MM.1S (cell line): ENCODE results near the gene PIK3IP1.

Experiments
- DNase-seq: peaks from one replicate; pipeline ENCODE4 v3.0.0-alpha.2; 2015
- H2AFZ ChIP-seq: fragments of 300-600 bp; sonication (generic); 2 replicates; pipeline ENCODE4 v1.6.0; 2016; ENCODE audit warnings: antibody characterized with exemption, low read length
- H3F3A ChIP-seq: fragments of 300-600 bp; sonication (generic); 2 replicates; pipeline ENCODE4 v1.6.1; 2016; ENCODE audit warnings: mild to moderate bottlenecking, antibody characterized with exemption, low read length, moderate library complexity, mixed read lengths; ENCODE audit not compliant: insufficient read depth
- H3K27ac ChIP-seq: fragments of 300-600 bp; sonication (generic); 2 replicates; pipeline ENCODE4 v1.5.1; 2016; ENCODE audit warnings: mild to moderate bottlenecking, low read length
- H3K27me3 ChIP-seq: fragments of 300-600 bp; sonication (generic); replicated peaks from 2 replicates; pipeline ENCODE4 v1.6.0; 2016; ENCODE audit warnings: low read length; ENCODE audit not compliant: insufficient read depth
- H3K36me3 ChIP-seq: fragments of 300-600 bp; sonication (generic); replicated peaks from 2 replicates; pipeline ENCODE4 v1.6.1; 2016; ENCODE audit warnings: mild to moderate bottlenecking, low read length, mixed read lengths; ENCODE audit not compliant: insufficient read depth
- H3K4me1 ChIP-seq: fragments of 300-600 bp; sonication (generic); 2 replicates; pipeline ENCODE4 v1.6.1; 2016; ENCODE audit warnings: low read length, mixed read lengths
- H3K4me2 ChIP-seq: fragments of 300-600 bp; sonication (generic); 2 replicates; pipeline ENCODE4 v1.6.0; 2016; ENCODE audit warnings: low read depth, low read length
- H3K4me3 ChIP-seq: fragments of 300-600 bp; sonication (generic); 2 replicates; pipeline ENCODE4 v1.5.1; 2016; ENCODE audit warnings: low read length, mixed read lengths
- H3K79me2 ChIP-seq: fragments of 300-600 bp; sonication (generic); 2 replicates; pipeline ENCODE4 v1.6.1; 2016; ENCODE audit warnings: mixed run types, low read length, mixed read lengths
- H3K9ac ChIP-seq: fragments of 300-600 bp; sonication (generic); 2 replicates; pipeline ENCODE4 v1.6.1; 2016; ENCODE audit warnings: low read length, mixed read lengths
- H3K9me2 ChIP-seq: fragments of 300-600 bp; sonication (generic); replicated peaks from 2 replicates; pipeline ENCODE4 v1.6.1; 2016; ENCODE audit warnings: mild to moderate bottlenecking, low read length, mixed read lengths; ENCODE audit not compliant: insufficient read depth
- H3K9me3 ChIP-seq: fragments of 300-600 bp; sonication (generic); replicated peaks from 2 replicates; pipeline ENCODE4 v1.6.1; 2016; ENCODE audit warnings: mild to moderate bottlenecking, low read length, mixed read lengths; ENCODE audit not compliant: insufficient read depth
- H4K20me1 ChIP-seq: fragments of 300-600 bp; sonication (generic); 2 replicates; pipeline ENCODE4 v1.6.1; 2016; ENCODE audit warnings: mild to moderate bottlenecking, low read length, moderate library complexity, mixed read lengths; ENCODE audit not compliant: insufficient read depth
- EZH2 ChIP-seq: fragments of 300-600 bp; sonication (generic); optimal IDR thresholded peaks from 2 replicates; pipeline ENCODE3; 2017; ENCODE audit warnings: low read depth, mild to moderate bottlenecking, antibody characterized with exemption, low read length, mixed read lengths
- EZH2phosphoT487 ChIP-seq: fragments of 300-600 bp; sonication (generic); IDR thresholded peaks from 2 replicates; pipeline ENCODE4 v1.6.1; 2018; ENCODE audit warnings: antibody characterized with exemption, low read length
- TF ChIP-seq, protein P1 (sequence below): fragments of 300-600 bp; sonication (generic); IDR thresholded peaks from 2 replicates; pipeline ENCODE4 v1.5.1; 2016; ENCODE audit warnings: antibody characterized with exemption, low read length, mixed read lengths

PIK3IP1 gene

DNA sequence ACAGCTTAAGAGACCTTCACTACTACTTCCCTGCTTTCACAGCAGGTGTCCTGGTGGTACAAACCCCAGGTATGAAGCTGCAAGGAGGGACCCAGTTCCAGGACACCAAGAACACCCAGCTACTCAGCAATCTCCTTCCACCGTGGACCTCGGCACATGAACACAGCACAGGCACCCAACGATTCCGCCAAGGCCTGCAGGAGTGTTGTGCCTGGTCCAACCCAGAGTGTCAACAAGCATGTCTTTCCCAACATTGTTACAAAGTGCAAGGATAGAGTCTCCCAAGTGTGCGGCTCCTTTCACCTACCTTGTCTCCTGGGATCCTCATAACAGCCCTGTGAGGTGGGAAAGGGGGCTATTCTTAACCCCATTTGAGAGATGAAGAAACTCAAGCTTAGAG is 42.0 kb upstream of the PIK3IP1 start:
- no peaks in the 10 kb centered on the region for H3K4me1 ChIP-seq
- H3K27ac ChIP-seq = no peak overlapping the region
- no peak overlapping the region for H3K9ac ChIP-seq
- DNase-seq = no peak
- H3K4me3 ChIP-seq = no peak overlapping the region
- no peaks in the 10 kb centered on the region for H3K9me2 ChIP-seq
- TF ChIP-seq EZH2phosphoT487 (no peak), EZH2 (no peak)
- TF ChIP-seq, protein P1, sequence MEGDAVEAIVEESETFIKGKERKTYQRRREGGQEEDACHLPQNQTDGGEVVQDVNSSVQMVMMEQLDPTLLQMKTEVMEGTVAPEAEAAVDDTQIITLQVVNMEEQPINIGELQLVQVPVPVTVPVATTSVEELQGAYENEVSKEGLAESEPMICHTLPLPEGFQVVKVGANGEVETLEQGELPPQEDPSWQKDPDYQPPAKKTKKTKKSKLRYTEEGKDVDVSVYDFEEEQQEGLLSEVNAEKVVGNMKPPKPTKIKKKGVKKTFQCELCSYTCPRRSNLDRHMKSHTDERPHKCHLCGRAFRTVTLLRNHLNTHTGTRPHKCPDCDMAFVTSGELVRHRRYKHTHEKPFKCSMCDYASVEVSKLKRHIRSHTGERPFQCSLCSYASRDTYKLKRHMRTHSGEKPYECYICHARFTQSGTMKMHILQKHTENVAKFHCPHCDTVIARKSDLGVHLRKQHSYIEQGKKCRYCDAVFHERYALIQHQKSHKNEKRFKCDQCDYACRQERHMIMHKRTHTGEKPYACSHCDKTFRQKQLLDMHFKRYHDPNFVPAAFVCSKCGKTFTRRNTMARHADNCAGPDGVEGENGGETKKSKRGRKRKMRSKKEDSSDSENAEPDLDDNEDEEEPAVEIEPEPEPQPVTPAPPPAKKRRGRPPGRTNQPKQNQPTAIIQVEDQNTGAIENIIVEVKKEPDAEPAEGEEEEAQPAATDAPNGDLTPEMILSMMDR = no peak
- H3F3A ChIP-seq = no peaks in the 10 kb centered on the region
- H2AFZ ChIP-seq = no peak overlapping the region
- no peaks in the 10 kb centered on the region for H3K9me3 ChIP-seq
- H3K79me2 ChIP-seq = no peaks in the 10 kb centered on the region
- H3K4me2 ChIP-seq = no peak overlapping the region
- H3K36me3 ChIP-seq = no peaks in the 10 kb centered on the region; the same call in 1 of the 2 replicates
- no peaks in the 10 kb centered on the region for H3K27me3 ChIP-seq
- no peaks in the 10 kb centered on the region for H4K20me1 ChIP-seq

DNA sequence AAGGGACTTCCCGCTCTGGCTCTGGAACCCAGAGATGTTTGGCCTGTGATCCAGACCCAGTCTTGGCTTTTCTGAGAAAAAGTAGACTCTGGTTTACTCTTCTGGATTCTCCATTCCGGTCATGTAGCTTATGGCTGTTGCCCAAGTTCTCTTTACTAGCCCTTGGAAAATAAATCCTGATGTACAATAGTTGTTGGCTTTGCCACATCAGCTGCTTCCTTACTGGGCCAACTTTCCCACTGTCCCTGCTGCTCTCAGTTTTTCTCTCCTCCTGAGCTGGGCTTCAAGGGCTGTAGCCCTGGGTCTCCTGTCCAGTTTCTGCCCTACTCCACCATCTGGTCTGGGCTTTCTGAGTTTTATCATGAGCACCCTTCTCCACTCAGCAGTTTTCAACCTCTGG is 41.4 kb upstream of the PIK3IP1 start:
- H3K9ac ChIP-seq = no peak overlapping the region
- no peak overlapping the region for H3K4me3 ChIP-seq
- H4K20me1 ChIP-seq = no peaks in the 10 kb centered on the region
- no peaks in the 10 kb centered on the region for H3K79me2 ChIP-seq
- TF ChIP-seq EZH2 (no peak), EZH2phosphoT487 (no peak)
- TF ChIP-seq, protein P1 = no peak
- H3K27ac ChIP-seq = no peak overlapping the region
- H3K27me3 ChIP-seq = no peaks in the 10 kb centered on the region
- no peak for DNase-seq
- H3K4me1 ChIP-seq = no peaks in the 10 kb centered on the region
- H3K36me3 ChIP-seq = no peaks in the 10 kb centered on the region; the same call in 1 of the 2 replicates
- H3K9me3 ChIP-seq = no peaks in the 10 kb centered on the region
- no peak overlapping the region for H2AFZ ChIP-seq
- no peaks in the 10 kb centered on the region for H3F3A ChIP-seq
- H3K4me2 ChIP-seq = no peak overlapping the region
- H3K9me2 ChIP-seq = no peaks in the 10 kb centered on the region

DNA sequence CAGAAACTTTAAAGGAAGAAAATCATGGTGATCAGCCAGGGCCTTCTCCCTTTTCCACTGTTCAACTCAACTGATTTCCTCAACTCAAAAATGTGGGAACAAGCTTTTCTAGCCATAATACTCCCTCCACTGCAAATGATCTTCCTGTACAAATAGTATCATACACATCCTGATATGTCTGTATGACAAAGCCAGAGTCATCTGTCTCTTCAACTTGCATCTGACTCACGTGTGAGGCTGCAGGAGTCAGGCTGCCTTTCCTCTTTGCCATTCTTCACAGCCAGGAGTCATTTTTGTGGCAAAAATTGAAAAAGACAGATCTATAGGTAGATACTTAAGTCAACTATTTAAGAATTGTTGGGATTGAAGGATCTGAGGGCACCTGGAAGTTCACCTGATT is 40.6 kb upstream of the PIK3IP1 start:
- no peaks in the 10 kb centered on the region for H3K79me2 ChIP-seq
- no peaks in the 10 kb centered on the region for H3K27me3 ChIP-seq
- no peak for DNase-seq
- H3K27ac ChIP-seq = no peak overlapping the region
- no peak overlapping the region for H2AFZ ChIP-seq
- no peaks in the 10 kb centered on the region for H3K9me3 ChIP-seq
- TF ChIP-seq EZH2 (no peak), EZH2phosphoT487 (no peak)
- TF ChIP-seq, protein P1 = no peak
- no peak overlapping the region for H3K4me2 ChIP-seq
- no peaks in the 10 kb centered on the region for H3K4me1 ChIP-seq
- no peak overlapping the region for H3K9ac ChIP-seq
- no peaks in the 10 kb centered on the region; the same call in 1 of the 2 replicates for H3K36me3 ChIP-seq
- H3K9me2 ChIP-seq = no peaks in the 10 kb centered on the region
- no peak overlapping the region for H3K4me3 ChIP-seq
- H4K20me1 ChIP-seq = no peaks in the 10 kb centered on the region
- no peaks in the 10 kb centered on the region for H3F3A ChIP-seq

DNA sequence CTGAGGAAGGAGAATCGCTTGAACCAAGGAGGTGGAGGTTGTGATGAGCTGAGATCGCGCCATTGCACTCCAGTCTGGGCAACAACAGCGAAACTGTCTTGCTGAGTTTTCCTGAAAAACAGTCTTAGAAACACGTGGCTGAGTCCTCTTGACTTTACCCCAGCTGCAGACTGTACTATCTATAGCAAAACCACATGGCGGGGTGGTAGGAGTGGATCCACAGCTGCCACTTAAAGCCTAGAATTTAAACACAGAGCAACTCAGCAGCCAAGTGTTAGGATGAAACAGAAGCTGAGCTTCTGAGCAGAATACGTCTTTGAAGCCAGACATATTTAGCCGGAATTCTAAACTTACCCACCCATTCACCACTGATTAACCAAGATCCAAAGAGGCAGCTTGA is 39.7 kb upstream of the PIK3IP1 start:
- no peak overlapping the region for H3K9ac ChIP-seq
- DNase-seq = no peak
- H3K79me2 ChIP-seq = no peaks in the 10 kb centered on the region
- H3K27me3 ChIP-seq = no peaks in the 10 kb centered on the region
- no peaks in the 10 kb centered on the region; the same call in 1 of the 2 replicates for H3K36me3 ChIP-seq
- no peaks in the 10 kb centered on the region for H3K9me3 ChIP-seq
- H4K20me1 ChIP-seq = no peaks in the 10 kb centered on the region
- H3K9me2 ChIP-seq = no peaks in the 10 kb centered on the region
- H3K4me3 ChIP-seq = no peak overlapping the region
- no peaks in the 10 kb centered on the region for H3K4me1 ChIP-seq
- H3K27ac ChIP-seq = no peak overlapping the region
- TF ChIP-seq EZH2phosphoT487 (no peak), EZH2 (no peak)
- TF ChIP-seq, protein P1 = no peak
- H3K4me2 ChIP-seq = no peak overlapping the region
- no peak overlapping the region for H2AFZ ChIP-seq
- H3F3A ChIP-seq = no peaks in the 10 kb centered on the region
